ENCODE results near the gene MAML2.

DNA sequence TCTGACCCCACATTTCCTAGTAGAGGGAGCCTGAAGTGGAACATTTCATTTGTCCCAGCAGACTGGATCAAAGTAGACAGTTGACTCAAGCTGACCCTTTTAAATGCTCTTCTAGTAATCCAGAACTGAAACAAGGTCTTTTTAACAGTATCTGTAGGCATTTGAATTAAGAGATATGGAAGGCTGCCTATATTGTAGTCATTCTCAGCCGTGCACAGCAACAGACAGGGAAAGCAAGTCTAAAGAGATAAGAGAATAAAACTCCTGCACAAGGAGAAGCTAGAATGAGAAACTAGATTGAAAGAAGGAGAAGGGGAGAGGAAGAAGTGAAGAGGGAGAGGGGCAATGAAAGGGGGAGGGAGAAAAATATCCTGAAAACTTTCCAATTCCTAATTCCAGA, 238.5 kb downstream of the MAML2 start:
- TF ChIP-seq RAD21 (IDR thresholded peaks at IDR 0.05; ENCODE audit: low read length) = no peak
- TF ChIP-seq SMC3 (IDR thresholded peaks at IDR 0.05; ENCODE audit: low read depth, low read length) = no peak
- TF ChIP-seq, protein P1, sequence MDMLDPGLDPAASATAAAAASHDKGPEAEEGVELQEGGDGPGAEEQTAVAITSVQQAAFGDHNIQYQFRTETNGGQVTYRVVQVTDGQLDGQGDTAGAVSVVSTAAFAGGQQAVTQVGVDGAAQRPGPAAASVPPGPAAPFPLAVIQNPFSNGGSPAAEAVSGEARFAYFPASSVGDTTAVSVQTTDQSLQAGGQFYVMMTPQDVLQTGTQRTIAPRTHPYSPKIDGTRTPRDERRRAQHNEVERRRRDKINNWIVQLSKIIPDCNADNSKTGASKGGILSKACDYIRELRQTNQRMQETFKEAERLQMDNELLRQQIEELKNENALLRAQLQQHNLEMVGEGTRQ (IDR thresholded peaks at IDR 0.05; ENCODE audit: borderline replicate concordance, low read depth, low read length) = no peak
- TF ChIP-seq, protein P2, sequence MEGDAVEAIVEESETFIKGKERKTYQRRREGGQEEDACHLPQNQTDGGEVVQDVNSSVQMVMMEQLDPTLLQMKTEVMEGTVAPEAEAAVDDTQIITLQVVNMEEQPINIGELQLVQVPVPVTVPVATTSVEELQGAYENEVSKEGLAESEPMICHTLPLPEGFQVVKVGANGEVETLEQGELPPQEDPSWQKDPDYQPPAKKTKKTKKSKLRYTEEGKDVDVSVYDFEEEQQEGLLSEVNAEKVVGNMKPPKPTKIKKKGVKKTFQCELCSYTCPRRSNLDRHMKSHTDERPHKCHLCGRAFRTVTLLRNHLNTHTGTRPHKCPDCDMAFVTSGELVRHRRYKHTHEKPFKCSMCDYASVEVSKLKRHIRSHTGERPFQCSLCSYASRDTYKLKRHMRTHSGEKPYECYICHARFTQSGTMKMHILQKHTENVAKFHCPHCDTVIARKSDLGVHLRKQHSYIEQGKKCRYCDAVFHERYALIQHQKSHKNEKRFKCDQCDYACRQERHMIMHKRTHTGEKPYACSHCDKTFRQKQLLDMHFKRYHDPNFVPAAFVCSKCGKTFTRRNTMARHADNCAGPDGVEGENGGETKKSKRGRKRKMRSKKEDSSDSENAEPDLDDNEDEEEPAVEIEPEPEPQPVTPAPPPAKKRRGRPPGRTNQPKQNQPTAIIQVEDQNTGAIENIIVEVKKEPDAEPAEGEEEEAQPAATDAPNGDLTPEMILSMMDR (IDR thresholded peaks at IDR 0.05) = no peak
- TF ChIP-seq TCF12 (IDR thresholded peaks at IDR 0.05) = no peak
- TF ChIP-seq, protein P3, sequence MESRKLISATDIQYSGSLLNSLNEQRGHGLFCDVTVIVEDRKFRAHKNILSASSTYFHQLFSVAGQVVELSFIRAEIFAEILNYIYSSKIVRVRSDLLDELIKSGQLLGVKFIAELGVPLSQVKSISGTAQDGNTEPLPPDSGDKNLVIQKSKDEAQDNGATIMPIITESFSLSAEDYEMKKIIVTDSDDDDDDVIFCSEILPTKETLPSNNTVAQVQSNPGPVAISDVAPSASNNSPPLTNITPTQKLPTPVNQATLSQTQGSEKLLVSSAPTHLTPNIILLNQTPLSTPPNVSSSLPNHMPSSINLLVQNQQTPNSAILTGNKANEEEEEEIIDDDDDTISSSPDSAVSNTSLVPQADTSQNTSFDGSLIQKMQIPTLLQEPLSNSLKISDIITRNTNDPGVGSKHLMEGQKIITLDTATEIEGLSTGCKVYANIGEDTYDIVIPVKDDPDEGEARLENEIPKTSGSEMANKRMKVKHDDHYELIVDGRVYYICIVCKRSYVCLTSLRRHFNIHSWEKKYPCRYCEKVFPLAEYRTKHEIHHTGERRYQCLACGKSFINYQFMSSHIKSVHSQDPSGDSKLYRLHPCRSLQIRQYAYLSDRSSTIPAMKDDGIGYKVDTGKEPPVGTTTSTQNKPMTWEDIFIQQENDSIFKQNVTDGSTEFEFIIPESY (IDR thresholded peaks at IDR 0.05; ENCODE audit: borderline replicate concordance, low read depth) = no peak
- TF ChIP-seq POLR2AphosphoS5 (IDR thresholded peaks at IDR 0.05; ENCODE audit: low read depth, low read length) = no peak
- TF ChIP-seq GATA2 (CRISPR knock-in tag; IDR thresholded peaks at IDR 0.05) = no peak

All from SK-N-SH (cell line).